ENCODE data around the gene TJP1.
A peak's percentile ranks its signal among the peaks of the same experiment; 100 is the strongest.
"Not testable (repeated sequence)": the region's sequence is repeated elsewhere in the genome, so short reads cannot be mapped to it uniquely, and the experiment has no call there.

TJP1 gene

GRCh38 chr15:29835301-29835700, 13.0 kb upstream of the TJP1 start:
- DNase-seq, result no peak

DNA sequence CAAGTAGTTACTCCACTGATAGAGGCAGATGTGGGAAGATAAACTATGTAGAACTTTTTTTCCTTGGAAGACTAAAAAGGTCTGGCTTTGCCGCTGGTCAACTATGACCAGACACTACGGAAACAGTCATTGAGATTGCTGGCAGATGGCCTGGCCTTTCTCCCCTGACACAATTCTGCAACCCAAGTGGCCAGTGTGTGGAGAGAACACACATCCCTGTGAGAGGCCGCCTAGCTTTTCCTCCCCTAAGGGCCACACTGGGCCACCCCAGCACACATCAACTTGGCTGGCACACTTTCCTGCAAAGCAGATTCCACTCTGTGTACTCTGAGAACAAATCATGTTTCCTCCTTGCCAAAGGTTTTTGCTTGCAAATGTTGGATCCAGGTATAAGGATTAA, 10.4 kb upstream of the TJP1 start:
- DNase-seq, result no peak

GRCh38 chr15:29826908-29827820, 4.9 kb upstream of the TJP1 start:
- no peak for DNase-seq

DNA sequence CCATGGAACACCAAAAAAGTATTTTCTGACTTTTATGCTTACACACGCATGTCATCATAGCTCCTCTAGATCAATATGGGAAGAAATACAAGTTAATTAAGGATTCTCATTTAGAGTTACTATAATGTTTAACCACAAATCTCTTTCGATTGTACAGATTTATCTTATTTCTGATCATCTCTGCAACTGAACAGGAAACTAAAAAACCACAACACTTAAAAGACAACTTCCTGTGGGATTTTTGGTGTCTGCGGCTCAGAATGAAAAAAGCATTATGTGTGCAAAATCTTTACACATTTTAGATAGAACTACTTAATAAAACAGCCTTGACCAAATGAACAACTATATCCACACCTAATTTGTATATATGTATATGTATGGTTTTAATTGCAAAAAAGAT, 3.0 kb upstream of the TJP1 start:
- peak in 1 of 2 donors; percentile 52 for DNase-seq

DNA sequence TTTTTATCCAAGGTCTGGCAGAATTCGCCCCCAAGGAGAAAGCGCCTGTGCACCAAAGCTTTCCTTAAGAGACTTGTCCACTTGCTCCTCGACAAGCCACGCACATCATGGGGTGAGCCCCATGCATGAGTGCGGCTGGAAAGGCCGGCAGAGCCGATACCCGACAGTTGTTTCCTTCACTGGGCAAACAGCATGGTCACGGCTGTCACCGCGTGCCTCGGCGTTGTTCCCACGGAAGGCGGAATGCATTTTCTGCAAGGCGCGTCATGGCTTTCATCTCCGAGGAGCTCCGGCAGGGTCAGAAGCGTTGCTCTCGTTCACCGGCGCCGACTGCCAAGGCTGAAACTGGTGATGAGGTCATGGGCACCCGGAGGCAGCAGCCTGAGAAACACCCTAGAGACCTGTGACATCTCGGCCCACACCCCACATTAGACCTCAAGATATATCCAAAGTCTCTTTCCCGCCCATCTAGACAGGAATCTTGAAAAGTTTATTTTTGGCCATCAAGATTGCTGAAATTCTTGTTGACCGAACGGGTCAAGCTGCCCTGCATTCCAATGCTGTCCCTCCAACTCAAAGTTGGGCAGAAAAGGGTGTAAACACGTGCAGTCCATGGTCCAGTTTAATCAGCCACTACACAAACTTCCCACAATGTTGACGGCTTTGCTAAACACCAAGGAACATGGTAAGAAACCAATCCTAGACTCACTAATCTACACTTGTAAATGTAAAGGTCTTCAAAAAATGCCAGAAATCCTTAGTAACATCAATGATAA, 604 bp upstream of the TJP1 start:
- DNase-seq, result no peak

DNA sequence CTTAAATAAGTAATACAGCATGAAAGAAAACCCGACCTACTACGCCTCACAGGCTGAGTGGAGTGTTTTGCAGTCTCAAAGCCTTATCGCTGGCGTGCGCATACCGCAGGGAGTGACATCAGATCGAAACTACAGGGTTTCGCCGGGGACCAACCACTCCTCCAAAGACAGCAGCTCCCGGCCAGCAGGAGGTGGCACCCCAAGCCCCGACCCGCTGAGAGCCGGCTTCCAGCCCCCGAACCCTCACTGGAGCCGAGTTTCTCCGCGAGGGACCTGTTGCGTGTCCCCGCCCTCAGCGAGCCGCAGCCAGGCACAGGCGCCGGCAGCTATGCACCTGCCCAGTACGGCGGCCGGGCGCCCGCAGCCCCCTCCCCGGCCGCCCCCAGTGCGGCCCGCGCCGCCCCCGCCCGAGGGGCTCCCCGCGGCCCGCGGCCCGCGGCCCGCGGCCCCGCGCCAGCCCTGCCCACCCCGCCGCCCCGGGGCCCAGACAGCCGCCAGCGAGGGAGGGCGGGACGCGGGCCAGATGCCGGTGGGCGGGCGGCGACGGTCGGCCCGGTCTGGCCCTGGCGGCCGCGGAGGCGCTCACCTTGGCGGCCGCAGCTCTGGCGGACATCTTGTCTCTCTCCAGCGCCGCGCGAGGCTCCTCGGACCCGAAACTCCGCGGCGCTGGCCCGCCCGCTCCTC, 710 bp downstream of the TJP1 start:
- peak in 1 of 2 donors; percentile 17 for DNase-seq

- DNase-seq, result no peak
Measured at GRCh38 chr15:29820394-29821154, 1.7 kb downstream of the TJP1 start.

GRCh38 chr15:29819979-29820378, 2.3 kb downstream of the TJP1 start:
- DNase-seq, result no peak

GRCh38 chr15:29818141-29818540, 4.1 kb downstream of the TJP1 start:
- no peak for DNase-seq

DNA sequence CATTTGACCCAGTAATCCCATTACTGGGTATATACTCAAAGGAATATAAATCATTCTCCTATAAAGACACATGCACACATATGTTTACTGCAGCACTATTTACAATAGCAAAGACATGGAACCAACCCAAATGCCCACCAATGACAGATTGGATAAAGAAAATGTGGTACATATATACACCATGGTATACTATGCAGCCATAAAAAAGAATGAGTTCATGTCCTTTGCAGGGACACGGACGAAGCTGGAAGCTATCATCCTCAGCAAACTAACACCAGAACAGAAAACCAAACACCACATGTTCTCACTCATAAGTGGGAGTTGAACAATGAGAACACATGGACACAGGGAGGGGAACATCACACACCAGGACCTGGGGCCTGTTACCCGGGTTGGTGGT, 4.8 kb downstream of the TJP1 start:
- DNase-seq, result not testable (repeated sequence)

GRCh38 chr15:29815000-29815710, 7.1 kb downstream of the TJP1 start:
- no peak for DNase-seq

DNA sequence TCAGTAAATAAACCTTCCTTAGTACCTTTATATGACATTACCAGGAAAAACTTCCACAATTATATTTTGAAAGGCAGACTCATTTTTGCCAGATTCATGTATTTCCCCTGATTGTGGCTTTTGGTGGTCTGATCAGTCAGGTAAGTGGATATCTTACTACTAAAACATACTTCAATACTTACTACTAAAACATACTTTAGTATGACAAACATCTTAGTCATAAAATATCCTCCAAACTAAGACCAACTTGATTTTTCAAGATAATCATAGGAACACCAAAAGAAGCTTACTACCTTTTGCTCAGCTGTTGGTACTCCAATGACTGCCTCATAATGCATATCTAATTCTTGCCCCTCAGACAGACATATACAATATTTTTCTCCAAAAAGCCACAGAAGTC, 9.3 kb downstream of the TJP1 start:
- no peak for DNase-seq

DNA sequence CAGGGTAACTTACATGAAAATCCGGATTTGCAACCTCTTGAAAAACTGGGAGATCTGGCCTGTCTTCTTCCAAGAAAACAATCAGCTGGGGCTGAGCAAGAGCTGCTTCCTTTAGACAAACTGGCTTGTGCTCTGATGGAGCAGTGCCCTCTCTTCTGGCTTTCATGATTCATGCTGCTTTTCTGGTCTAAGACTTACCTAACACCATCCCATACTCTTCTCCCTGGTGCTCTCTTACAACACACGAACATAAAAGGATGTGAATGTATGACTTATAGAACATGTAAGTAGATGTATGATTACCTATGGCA, 9.9 kb downstream of the TJP1 start:
- no peak for DNase-seq

- no peak for DNase-seq
Measured at GRCh38 chr15:29811691-29812383, 10.4 kb downstream of the TJP1 start.

- no peak for DNase-seq
Measured at GRCh38 chr15:29805708-29806104, 16.6 kb downstream of the TJP1 start.

DNA sequence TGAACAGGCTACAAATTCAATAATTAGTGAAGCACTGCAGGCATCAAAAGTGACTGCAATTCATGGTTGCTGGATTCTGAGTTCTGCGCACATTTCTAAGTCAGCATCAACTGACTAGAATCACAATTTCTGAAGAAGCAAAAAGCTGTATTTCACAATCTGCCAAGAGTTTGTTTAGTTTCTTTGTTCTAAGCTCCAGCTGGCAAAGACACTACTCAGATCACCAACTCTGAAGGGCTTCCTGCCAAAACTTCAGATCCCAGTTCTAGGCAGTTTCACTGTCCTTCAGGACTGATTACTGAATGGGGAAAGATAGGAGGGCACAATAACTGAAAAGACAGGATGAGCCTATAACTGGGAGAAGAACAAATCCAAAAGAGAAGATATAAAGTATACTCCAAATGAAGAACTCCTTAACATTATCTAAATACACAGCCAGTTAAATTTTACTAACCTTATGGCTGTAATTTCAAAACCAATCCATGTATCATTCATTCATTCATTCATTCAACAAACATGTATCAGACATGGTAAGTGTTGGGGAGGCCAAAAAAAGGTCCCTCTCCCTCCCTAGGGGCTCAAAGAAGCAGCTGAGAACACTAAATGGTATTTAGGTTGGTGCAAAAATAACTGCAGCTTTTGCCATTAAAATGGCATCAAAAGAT, 17.1 kb downstream of the TJP1 start:
- no peak for DNase-seq

- no peak for DNase-seq
Measured at GRCh38 chr15:29802411-29802810, 19.9 kb downstream of the TJP1 start.

DNA sequence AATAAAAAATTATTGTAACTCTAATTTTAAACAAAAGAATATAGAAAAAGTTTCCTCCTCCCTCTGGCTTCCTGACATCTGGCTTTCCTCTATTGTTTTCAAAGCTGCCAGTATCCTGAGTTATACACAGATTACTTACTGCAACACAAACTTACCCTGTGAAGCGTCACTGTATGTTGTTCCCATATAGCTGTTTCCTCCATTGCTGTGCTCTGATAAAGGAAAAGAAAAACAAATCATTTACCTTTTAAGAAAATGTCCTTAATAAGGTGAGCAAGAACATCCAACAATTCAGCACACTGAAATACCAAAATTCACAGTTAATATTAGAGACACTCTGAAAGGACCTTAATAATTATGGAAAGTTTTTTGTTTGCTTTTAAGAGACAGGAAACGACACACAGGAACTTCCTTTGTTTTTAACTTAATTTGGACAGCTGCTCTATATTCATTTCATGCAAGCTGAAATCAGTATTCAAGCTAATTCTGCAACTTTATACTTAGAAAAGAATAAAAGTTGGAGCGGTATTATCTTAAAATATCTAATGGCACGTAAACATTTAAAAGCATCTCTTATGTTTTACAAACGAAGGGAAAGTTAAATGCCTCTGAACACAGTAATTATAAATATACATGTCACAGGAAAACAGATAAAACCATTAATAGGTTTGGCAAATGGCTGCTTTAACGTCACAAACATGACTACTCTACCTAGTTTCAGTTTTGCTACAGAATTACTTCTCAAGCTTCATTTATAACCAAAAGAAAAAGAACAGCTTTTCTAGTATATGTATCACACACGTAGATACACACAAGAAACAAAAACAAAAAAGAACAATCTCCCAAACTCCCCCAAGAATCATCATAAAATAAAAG, 21.5 kb downstream of the TJP1 start:
- no peak for DNase-seq

DNA sequence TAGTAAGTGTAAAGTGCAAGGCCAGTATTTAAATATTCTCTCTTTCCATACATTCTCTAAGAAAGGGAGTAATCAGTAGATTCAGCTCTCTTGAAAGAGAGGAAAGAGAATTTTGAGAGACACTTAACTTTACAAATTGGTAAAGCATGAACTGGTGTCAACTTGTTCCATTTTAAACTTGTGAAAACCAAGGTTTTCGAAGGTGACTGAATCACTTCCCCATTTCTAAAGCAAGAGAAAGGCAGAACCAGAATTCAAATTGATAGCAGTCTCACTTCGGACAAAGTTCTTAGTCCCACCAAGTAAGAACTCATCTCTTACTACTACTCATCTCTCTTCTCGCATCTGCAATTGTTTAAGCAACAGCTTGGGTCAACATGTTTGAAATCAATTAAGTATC, 22.4 kb downstream of the TJP1 start:
- no peak for DNase-seq

GRCh38 chr15:29795610-29796009, 26.7 kb downstream of the TJP1 start:
- DNase-seq, result no peak

Data from CD4-positive, alpha-beta T cell treated with Interferon alpha-2 for 1 hour (primary cell).